Motor neuron (in vitro differentiated cells): ENCODE results near the gene MACROD2. TPM values are rescaled to one million over a fixed set of nuclear protein-coding genes. Genes with fewer than 3 reads are reported as not detected.

ENCODE experiments used
- ATAC-seq, 8 experiments: fragments of 200-7000 bp; cut with Tn5 transposase; replicated peaks in 6 of 8; 2 replicates each; pipeline ENCODE4 v1.8.0; 2021; ENCODE audit warnings: mild to moderate bottlenecking in 8 of 8, moderate library complexity in 8 of 8
- H3K27ac ChIP-seq, 2 donors: fragments of 250-450 bp; sonication (Bioruptor Pico); 2 replicates each; pipeline ENCODE4 v1.9.0; 2021; ENCODE audit warnings: antibody characterized with exemption in 2 of 2, mild to moderate bottlenecking in 2 of 2, moderate library complexity in 1 of 2
- H3K4me1 ChIP-seq, 2 donors: fragments of 250-450 bp; sonication (Bioruptor Pico); replicated peaks in 1 of 2; 2 replicates each; pipeline ENCODE4 v1.6.1; 2021; ENCODE audit warnings: antibody characterized with exemption in 2 of 2, mild to moderate bottlenecking in 2 of 2, moderate library complexity in 1 of 2
- H3K4me3 ChIP-seq, 5 donors: fragments of 250-450 bp; sonication (Bioruptor Pico); 2 replicates each; pipeline ENCODE4 v1.9.0; 2021; ENCODE audit warnings: antibody characterized with exemption in 5 of 5, mild to moderate bottlenecking in 5 of 5, moderate library complexity in 4 of 5
- WGBS, 10 experiments: fragments of 450-650 bp; shearing (Covaris generic); methylation state at CpG; one replicate each; pipeline ENCODE4 v1.0.0; 2022; 5-methylcytosine and 5-hydroxymethylcytosine counted together
- in situ Hi-C, 9 experiments: fragments of 400-800 bp; cut with MboI; loops; one replicate each; pipeline ENCODE4 v1.15.0; 2021; ENCODE audit warnings: low sequenced_read_pairs in 9 of 9, low pct_unique_long_range_greater_than_20kb in 2 of 9; ENCODE audit not compliant: unreplicated experiment in 9 of 9
- total RNA-seq, 8 experiments: library from RNA; unstranded; fragments of 300-600 nt; gene quantifications; 2 replicates each; pipeline versions ENCODE4 v1.2.3 to v1.2.4, GENCODE V29; 2022

Gene MACROD2
- total RNA-seq, 8 experiments from 2014 or later, result 4.3 to 24.9 (median 10.4) TPM

GRCh38 chr20:15476781-15477180 lies 1481.5 kb downstream of the MACROD2 start:
- 75 to 100% (median 94%) methylated on average over 2 to 5 of the region's 5 CpGs; no CpG with 5 or more reads in 1 of the 10 experiments for whole genome bisulfite sequencing, 10 experiments

GRCh38 chr20:15482525-15482924 lies 1487.2 kb downstream of the MACROD2 start:
- in situ Hi-C loops, result no loop called here
- Histone ChIP-seq H3K4me1 (peaks cover 0 to 3% of the 10 kb centered on the region in 2 donors), H3K4me3 (no peak overlapping the region), H3K27ac (no peak overlapping the region)
- peak in 1 of 8 experiments; percentile 18 for ATAC-seq
- 40 to 100% (median 73%) methylated on average over 1 to 3 of the region's 3 CpGs; no CpG with 5 or more reads in 2 of the 10 experiments for WGBS, 10 experiments

More at GRCh38 chr20:15476781-15477180, 1481.5 kb downstream of the MACROD2 start:
- no peak overlapping the region for H3K27ac ChIP-seq
- ATAC-seq, result no peak
- peaks cover 9 to 10% of the 10 kb centered on the region in 2 donors for H3K4me1 ChIP-seq
- H3K4me3 ChIP-seq, result no peak overlapping the region
- in situ Hi-C loops, result no loop called here

GRCh38 chr20:15485519-15485918 lies 1490.2 kb downstream of the MACROD2 start:
- no peak for ATAC-seq
- Histone ChIP-seq H3K4me3 (no peak overlapping the region), H3K27ac (no peak overlapping the region), H3K4me1 (peaks cover 0 to 3% of the 10 kb centered on the region in 2 donors)
- 0 to 67% (median 17%) methylated on average over 1 to 2 of the region's 2 CpGs; no CpG with 5 or more reads in 1 of the 10 experiments for WGBS, 10 experiments
- in situ Hi-C loops, result no loop called here

- WGBS, 10 experiments, result 13 to 100% (median 93%) methylated on average over 1 to 2 of the region's 2 CpGs; no CpG with 5 or more reads in 4 of the 10 experiments
- in situ Hi-C loops, result no loop called here
- Histone ChIP-seq H3K4me1 (peaks cover 0 to 3% of the 10 kb centered on the region in 2 donors), H3K4me3 (no peak overlapping the region), H3K27ac (no peak overlapping the region)
- ATAC-seq, result no peak
These were observed 1491.7 kb downstream of the MACROD2 start for GRCh38 chr20:15487030-15487429.

- no peak for ATAC-seq
- in situ Hi-C loops, result no loop called here
- 54 to 100% (median 75%) methylated on average over 1 to 2 of the region's 2 CpGs; no CpG with 5 or more reads in 7 of the 10 experiments for WGBS, 10 experiments
- Histone ChIP-seq H3K4me3 (no peak overlapping the region), H3K4me1 (peaks cover 0 to 3% of the 10 kb centered on the region in 2 donors), H3K27ac (no peak overlapping the region)
These were observed 1492.4 kb downstream of the MACROD2 start for GRCh38 chr20:15487682-15488081.

GRCh38 chr20:15491575-15491974 lies 1496.3 kb downstream of the MACROD2 start:
- peak in 2 of 8 experiments; percentile 26 to 90 for ATAC-seq
- WGBS, 10 experiments, result 83 to 100% methylated on average over 1 of the region's 1 CpG; no CpG with 5 or more reads in 8 of the 10 experiments
- H3K4me1 ChIP-seq, result peaks cover 17 to 18% of the 10 kb centered on the region in 2 donors
- in situ Hi-C loops, result no loop called here
- no peak overlapping the region for H3K27ac ChIP-seq
- no peak overlapping the region for H3K4me3 ChIP-seq

GRCh38 chr20:15494851-15495250 lies 1499.5 kb downstream of the MACROD2 start:
- no peak for ATAC-seq
- 33 to 89% (median 55%) methylated on average over 1 to 2 of the region's 2 CpGs; no CpG with 5 or more reads in 2 of the 10 experiments for WGBS, 10 experiments
- H3K4me3 ChIP-seq, result no peak overlapping the region
- in situ Hi-C loops, result no loop called here
- no peak overlapping the region for H3K27ac ChIP-seq
- H3K4me1 ChIP-seq, result peaks cover 18 to 19% of the 10 kb centered on the region in 2 donors

- Histone ChIP-seq H3K4me1 (peaks cover 18 to 19% of the 10 kb centered on the region in 2 donors), H3K4me3 (no peak overlapping the region), H3K27ac (no peak overlapping the region)
- 10 to 100% (median 77%) methylated on average over 1 to 3 of the region's 3 CpGs for WGBS, 10 experiments
- in situ Hi-C loops, result no loop called here
- peak in 1 of 8 experiments; percentile 35 for ATAC-seq
These were observed 1501.3 kb downstream of the MACROD2 start for GRCh38 chr20:15496501-15497039.

- no peak for ATAC-seq
- in situ Hi-C loops, result no loop called here
- H3K27ac ChIP-seq, result no peak overlapping the region
- no peak overlapping the region for H3K4me3 ChIP-seq
- peaks cover 18 to 22% of the 10 kb centered on the region in 2 donors for H3K4me1 ChIP-seq
- 78 to 100% (median 95%) methylated on average over 1 to 2 of the region's 2 CpGs; no CpG with 5 or more reads in 2 of the 10 experiments for WGBS, 10 experiments
These were observed 1503.6 kb downstream of the MACROD2 start for GRCh38 chr20:15498926-15499325.

- Histone ChIP-seq H3K27ac (no peak overlapping the region), H3K4me3 (no peak overlapping the region)
- in situ Hi-C loops, result no loop called here
These were observed 1511.0 kb downstream of the MACROD2 start for GRCh38 chr20:15506311-15506710.

GRCh38 chr20:15507151-15507550 lies 1511.8 kb downstream of the MACROD2 start:
- H3K4me3 ChIP-seq, result no peak overlapping the region
- WGBS, 10 experiments, result 43 to 100% (median 86%) methylated on average over 1 to 3 of the region's 3 CpGs
- no peak overlapping the region for H3K27ac ChIP-seq
- H3K4me1 ChIP-seq, result peaks cover 0 to 3% of the 10 kb centered on the region in 2 donors
- ATAC-seq, result no peak
- in situ Hi-C loops, result no loop called here

More at GRCh38 chr20:15506311-15506710, 1511.0 kb downstream of the MACROD2 start:
- ATAC-seq, result no peak
- 52 to 93% (median 81%) methylated on average over 1 to 5 of the region's 5 CpGs; no CpG with 5 or more reads in 1 of the 10 experiments for WGBS, 10 experiments
- H3K4me1 ChIP-seq, result peaks cover 0 to 3% of the 10 kb centered on the region in 2 donors

GRCh38 chr20:15511551-15511950 lies 1516.2 kb downstream of the MACROD2 start:
- Histone ChIP-seq H3K4me1 (peaks cover 0 to 9% of the 10 kb centered on the region in 2 donors), H3K4me3 (no peak overlapping the region), H3K27ac (no peak overlapping the region)
- no peak for ATAC-seq
- 67 to 100% (median 89%) methylated on average over 1 of the region's 1 CpG; no CpG with 5 or more reads in 3 of the 10 experiments for WGBS, 10 experiments
- in situ Hi-C loops, result no loop called here

GRCh38 chr20:15512916-15513315 lies 1517.6 kb downstream of the MACROD2 start:
- 25 to 87% (median 73%) methylated on average over 1 to 5 of the region's 5 CpGs for WGBS, 10 experiments
- in situ Hi-C loops, result no loop called here
- no peak overlapping the region for H3K4me3 ChIP-seq
- H3K27ac ChIP-seq, result no peak overlapping the region
- no peak for ATAC-seq
- H3K4me1 ChIP-seq, result peaks cover 4 to 13% of the 10 kb centered on the region in 2 donors

- Histone ChIP-seq H3K4me1 (peaks cover 5 to 20% of the 10 kb centered on the region in 2 donors), H3K27ac (no peak overlapping the region), H3K4me3 (no peak overlapping the region)
- WGBS, 10 experiments, result 14 to 80% (median 33%) methylated on average over 1 to 2 of the region's 2 CpGs; no CpG with 5 or more reads in 5 of the 10 experiments
- peak in 1 of 8 experiments; percentile 26 for ATAC-seq
- in situ Hi-C loops, result no loop called here
These were observed 1520.4 kb downstream of the MACROD2 start for GRCh38 chr20:15515691-15516090.
